GM18909 (cell line): ENCODE data around the gene RAB18.
"Not testable (repeated sequence)": the region's sequence is repeated elsewhere in the genome, so short reads cannot be mapped to it uniquely, and the experiment has no call there.

ENCODE experiments used
- ATAC-seq: cut with Tn5 transposase; IDR thresholded peaks from one replicate; pipeline ENCODE4 v1.9.1; 2021; ENCODE audit warnings: mild to moderate bottlenecking; ENCODE audit not compliant: unreplicated experiment, poor library complexity

RAB18 gene

GRCh38 chr10:27503498-27504006 is 552 bp upstream of the RAB18 start:
- peak; percentile 0 for ATAC-seq

DNA sequence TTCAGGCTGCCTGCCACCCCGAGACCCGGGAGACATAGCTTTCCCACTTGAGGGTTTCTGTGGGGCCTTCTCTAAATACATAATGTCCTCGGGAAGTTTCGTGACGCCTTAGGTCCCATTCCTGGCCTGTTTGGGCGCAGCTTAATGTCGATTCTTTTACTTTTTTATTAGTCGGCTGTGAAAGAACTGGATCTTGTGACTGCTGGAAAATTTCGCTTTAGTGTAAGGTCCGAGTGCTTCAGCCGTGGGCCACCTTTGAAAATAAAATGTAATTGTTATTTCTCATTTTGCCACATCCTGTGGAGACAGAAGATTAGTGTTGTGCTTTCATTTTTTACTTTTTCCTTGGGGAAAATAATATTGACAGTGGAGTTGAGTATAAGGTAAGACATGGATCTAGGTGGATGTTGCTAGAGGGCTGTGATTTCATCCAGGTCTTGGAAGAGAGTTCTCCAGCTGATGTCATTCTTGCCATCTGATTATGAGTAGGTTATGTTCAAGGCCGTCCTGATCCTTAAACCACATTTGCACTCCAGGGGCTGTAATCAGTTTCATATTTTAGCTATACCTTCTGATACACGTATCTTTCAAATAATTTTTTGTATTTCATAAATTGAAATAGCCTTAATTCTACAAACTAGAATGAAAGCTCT is 830 bp downstream of the RAB18 start:
- no peak for ATAC-seq

DNA sequence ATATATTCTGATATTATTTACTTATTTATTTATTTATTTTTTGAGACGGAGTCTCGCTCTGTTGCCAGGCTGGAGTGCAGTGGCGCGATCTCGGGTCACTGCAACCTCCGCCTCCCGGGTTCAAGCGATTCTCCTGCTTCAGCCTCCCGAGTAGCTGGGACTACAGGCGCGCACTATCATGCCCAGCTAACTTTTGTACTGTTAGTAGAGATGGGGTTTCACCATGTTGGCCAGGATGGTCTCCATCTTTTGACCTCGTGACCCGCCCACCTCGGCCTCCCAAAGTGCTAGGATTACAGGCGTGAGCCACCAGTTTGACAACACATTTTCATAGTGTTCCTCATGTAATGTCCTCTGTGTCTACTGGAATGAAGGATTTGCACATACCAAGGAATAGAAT is 1.4 kb downstream of the RAB18 start:
- not testable (repeated sequence) for ATAC-seq

- ATAC-seq: no peak
Observed at GRCh38 chr10:27506280-27506679, 2.2 kb downstream of the RAB18 start.

DNA sequence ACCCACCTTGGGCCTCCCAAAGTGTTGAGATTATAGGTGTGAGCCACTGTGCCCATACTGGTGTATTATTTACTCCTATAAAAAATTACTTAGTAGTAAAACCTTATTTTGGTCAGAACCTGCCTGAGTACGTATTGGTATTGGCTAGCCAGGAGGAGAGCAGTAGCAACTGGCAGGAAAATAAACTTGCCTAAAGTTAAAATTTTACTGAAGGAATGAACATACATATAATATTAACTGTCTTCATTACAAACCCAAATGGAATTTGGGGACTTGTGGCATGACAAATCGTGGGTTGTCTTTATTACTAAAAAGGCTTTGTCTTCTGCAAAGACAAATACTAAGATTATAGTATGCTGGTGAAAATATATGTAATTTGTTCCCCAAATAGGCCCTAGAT is 8.4 kb downstream of the RAB18 start:
- ATAC-seq: no peak

DNA sequence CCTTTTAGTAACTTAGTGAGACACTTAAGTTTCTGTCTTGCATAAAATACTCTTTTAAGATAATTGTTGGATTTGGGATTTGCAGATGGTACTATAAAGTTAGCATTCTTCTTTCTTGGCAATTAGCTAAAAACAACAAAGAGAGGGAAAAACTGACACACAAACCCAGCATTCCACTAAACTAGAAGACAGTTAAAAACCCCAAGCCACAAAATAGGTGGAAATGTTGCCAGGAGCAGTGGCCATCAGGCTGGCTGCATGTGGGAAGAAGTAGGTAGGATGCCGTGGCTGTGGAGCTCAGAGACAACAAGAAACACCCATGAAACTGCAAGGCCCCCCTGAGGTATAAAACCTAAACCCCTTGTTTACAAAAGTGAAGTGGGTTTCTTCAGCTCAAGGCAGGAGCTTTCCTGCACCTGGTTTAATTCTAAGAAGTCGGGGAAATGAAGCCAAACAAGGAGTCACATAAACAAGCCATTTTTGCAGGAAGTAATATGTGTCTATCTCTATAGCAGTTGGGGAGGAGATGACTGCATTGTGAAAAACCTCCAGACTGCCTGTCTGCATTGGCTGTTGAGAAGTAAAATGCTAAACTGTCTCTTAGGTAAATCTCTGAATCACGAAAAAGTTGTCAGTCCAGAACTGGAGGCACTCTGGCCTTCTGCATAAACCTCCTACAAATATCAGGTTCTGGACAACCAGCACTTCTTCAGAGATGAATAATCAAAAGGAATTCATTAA is 9.5 kb downstream of the RAB18 start:
- no peak for ATAC-seq

DNA sequence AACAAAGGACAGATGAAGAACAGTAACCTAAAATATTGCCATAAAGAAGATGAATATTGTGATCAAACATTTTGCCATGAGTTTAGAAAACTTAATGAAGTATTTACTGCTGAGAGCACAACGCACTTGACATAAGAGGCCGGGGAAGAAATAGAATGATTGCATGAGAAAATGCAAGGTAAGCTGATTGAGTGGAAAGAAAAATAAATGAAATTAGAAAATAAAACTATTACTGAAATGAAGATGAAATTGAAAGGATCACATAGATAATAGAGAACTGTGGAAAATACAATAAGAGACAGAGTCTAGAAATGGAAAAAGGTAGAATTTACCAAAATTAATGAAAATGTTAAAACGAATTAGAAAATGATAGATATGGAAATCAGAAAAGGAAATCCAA is 10.1 kb downstream of the RAB18 start:
- ATAC-seq: no peak

GRCh38 chr10:27518261-27518660 is 14.2 kb downstream of the RAB18 start:
- ATAC-seq: no peak

DNA sequence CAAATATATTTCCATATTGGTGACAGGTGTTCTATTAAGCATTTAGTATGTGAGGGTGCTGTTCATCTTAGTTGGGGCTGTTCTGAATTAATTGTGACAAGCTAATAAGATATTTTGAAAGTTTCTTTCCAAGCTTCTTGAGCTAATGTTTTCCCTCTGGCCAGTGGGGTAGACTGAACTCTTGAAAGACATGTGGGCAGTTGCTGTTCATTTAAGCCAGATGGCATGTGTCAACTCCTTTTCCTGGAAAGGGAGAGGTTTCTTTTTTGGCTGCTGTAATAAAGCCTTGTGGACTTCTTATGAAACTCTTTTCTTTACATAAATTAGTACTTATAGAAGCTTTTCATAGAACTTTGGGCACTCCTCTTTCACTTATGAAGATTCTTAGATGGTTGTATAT is 21.7 kb downstream of the RAB18 start:
- no peak for ATAC-seq

- ATAC-seq: no peak
Observed at GRCh38 chr10:27526242-27526641, 22.1 kb downstream of the RAB18 start.

- ATAC-seq: no peak
Observed at GRCh38 chr10:27527666-27528295, 23.7 kb downstream of the RAB18 start.

DNA sequence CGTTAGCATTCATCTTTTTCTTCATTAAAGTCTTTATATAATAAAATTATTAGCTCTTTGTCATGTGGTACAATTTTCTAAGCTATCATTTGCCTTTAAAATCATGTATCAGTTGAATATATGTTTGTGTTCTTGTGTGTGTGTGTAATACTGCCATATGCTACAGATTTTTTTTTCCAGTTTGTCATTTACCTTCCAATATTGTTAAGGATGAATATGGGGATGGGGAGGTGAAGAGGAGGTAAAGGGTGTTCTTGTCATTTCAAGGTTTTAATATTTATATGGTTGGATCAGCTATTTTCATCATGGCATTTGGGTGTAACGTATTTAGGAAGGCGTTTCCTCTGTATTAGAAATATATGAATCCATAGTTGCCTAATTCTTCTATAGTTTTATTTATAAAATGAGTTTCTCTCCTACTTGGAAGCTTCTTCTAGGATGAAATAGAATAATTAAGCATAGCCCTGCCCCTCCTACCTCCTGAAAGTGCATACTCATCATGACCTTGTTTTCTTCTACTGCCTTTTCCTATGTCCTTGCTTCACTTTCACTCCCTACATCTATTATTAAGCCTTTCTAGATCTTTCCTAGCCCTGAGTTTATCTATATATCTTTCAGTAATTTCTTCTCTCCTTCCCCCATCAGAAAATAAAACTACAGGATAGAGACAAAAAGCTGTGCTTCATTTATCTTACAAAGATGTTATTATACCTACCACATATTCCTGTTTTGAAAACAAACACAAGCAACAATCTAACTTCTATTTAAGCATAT is 25.1 kb downstream of the RAB18 start:
- no peak for ATAC-seq

DNA sequence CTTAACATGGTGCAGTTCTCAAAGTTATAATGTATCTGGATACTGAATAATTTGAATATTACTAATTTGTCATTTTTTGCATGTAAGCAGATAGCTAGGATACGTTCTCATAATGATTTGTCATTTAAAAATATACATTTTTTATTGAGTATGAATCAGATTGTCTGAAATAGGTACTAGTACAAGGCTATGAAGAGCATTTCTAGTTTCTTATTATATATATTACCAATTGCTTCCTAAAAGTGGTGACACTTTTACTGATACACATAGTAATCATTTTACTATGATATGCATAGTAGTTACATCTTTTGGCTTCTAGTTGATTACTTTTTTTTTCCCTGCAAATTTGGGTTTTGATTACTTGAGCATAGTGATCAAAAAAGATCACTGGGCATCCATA is 26.4 kb downstream of the RAB18 start:
- ATAC-seq: no peak

- ATAC-seq: no peak
Observed at GRCh38 chr10:27531336-27531847, 27.3 kb downstream of the RAB18 start.

DNA sequence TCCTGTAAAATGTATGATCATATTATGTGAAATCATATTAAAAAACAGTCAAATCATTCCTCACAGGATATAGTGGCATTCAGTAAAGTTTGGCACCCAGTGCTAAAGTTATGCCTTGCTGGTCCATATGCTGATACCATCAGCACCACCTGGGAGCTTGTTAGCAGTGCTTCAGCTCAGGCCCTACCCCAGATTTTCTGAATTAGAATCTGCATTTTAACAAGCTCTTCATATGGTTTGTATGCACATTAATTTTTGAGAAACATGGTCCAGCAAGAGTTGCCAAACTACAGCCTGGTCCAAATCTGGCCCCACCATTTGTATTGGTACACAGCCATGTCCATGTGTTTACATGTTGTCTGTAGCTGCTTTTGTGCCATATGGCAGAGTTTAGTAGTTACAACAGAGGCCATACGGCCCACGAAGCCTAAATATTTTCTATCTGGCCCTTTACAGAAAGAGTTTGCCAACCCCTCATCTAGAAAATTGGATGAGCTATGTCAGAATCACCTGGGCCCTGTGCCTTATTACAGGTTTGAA is 30.1 kb downstream of the RAB18 start:
- ATAC-seq: no peak

- no peak for ATAC-seq
Observed at GRCh38 chr10:27535317-27535716, 31.2 kb downstream of the RAB18 start.

- no peak for ATAC-seq
Observed at GRCh38 chr10:27536437-27536836, 32.3 kb downstream of the RAB18 start.

DNA sequence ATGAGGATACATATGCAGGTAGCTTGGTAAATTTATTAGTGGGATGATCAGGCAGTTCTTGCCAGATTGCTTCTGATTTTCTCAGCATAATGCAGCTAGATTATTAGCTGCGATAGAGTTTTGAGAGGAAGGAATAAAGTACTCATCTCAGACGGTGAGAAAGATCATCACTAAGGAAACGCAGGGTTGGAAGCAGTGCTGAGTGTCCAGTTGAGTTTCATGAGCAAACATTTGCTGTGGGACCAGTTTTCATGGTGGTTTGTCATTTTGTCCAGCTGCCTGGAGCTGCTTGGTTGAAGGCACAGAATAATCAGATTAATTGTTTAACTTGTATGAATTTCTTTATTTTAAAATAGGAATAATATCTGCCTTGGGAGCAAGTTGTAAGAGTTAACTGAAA is 33.1 kb downstream of the RAB18 start:
- no peak for ATAC-seq

DNA sequence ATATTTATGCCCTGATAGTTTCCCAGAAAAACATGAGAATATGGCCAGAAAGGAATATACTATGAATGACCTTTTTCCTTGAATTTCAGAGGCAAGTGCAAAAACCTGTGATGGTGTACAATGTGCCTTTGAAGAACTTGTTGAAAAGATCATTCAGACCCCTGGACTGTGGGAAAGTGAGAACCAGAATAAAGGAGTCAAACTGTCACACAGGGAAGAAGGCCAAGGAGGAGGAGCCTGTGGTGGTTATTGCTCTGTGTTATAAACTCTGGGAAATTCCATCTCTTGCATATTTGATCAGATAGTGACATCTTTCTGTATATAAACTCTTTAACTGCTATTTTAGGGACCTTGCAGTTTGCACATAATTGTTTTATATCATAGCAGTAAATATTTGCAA is 33.7 kb downstream of the RAB18 start:
- ATAC-seq: no peak

- ATAC-seq: no peak
Observed at GRCh38 chr10:27540672-27541071, 36.6 kb downstream of the RAB18 start.
